SU-DHL-6 (cell line): ENCODE results near the gene LRRC8E.
"Not testable (repeated sequence)": the region's sequence is repeated elsewhere in the genome, so short reads cannot be mapped to it uniquely, and the experiment has no call there.

Experiments
- H2AFZ ChIP-seq: fragments of 200-600 bp; sonication (generic); 2 replicates; pipeline ENCODE4 v1.6.1; 2014; ENCODE audit warnings: low read depth, mild to moderate bottlenecking, moderate library complexity, mixed read lengths, antibody characterized with exemption, low read length; ENCODE audit not compliant: severe bottlenecking
- H3F3A ChIP-seq: fragments of 200-600 bp; shearing (Covaris generic); 2 replicates; pipeline ENCODE4 v1.6.0; 2016; ENCODE audit warnings: antibody characterized with exemption, mild to moderate bottlenecking; ENCODE audit not compliant: insufficient read depth
- H3K27ac ChIP-seq: fragments of 200-600 bp; sonication (generic); 2 replicates; pipeline ENCODE4 v1.5.1; 2016; ENCODE audit warnings: low read depth, mild to moderate bottlenecking, low read length, moderate library complexity, mixed read lengths
- H3K27me3 ChIP-seq: fragments of 200-600 bp; sonication (generic), shearing (Covaris generic); 2 replicates; pipeline ENCODE4 v1.6.0; 2014; ENCODE audit warnings: mild to moderate bottlenecking, low read length
- H3K36me3 ChIP-seq: fragments of 200-600 bp; sonication (generic); 2 replicates; pipeline ENCODE4 v1.6.1; 2014; ENCODE audit warnings: mild to moderate bottlenecking, low read length, mixed read lengths
- H3K4me2 ChIP-seq: fragments of 300-600, 200-600 bp; shearing (Covaris generic), sonication (generic); 2 replicates; pipeline ENCODE4 v1.6.0; 2014; ENCODE audit warnings: low read length, low read depth, mild to moderate bottlenecking; ENCODE audit not compliant: poor library complexity, severe bottlenecking
- H3K4me3 ChIP-seq: fragments of 200-600 bp; sonication (generic); 2 replicates; pipeline ENCODE4 v1.5.1; 2014; ENCODE audit warnings: antibody characterized with exemption, low read length, mild to moderate bottlenecking, mixed read lengths; ENCODE audit not compliant: insufficient read depth, poor library complexity, severe bottlenecking
- H3K79me2 ChIP-seq: fragments of 200-600 bp; sonication (generic); 2 replicates; pipeline ENCODE4 v1.6.1; 2014; ENCODE audit warnings: mild to moderate bottlenecking, low read length, moderate library complexity; ENCODE audit not compliant: insufficient read depth
- H3K9ac ChIP-seq: fragments of 200-600 bp; sonication (generic); 2 replicates; pipeline ENCODE4 v1.7.0; 2014; ENCODE audit warnings: mild to moderate bottlenecking, low read length
- H3K9me2 ChIP-seq: fragments of 200-600 bp; sonication (generic); replicated peaks from 2 replicates; pipeline ENCODE4 v1.6.1; 2014; ENCODE audit warnings: low read length; ENCODE audit not compliant: insufficient read depth
- H3K9me3 ChIP-seq: fragments of 200-600 bp; sonication (generic); 2 replicates; pipeline ENCODE4 v1.6.1; 2014; ENCODE audit warnings: low read length, mixed read lengths; ENCODE audit not compliant: insufficient read depth
- H4K20me1 ChIP-seq: fragments of 200-600 bp; sonication (generic); 2 replicates; pipeline ENCODE4 v1.6.1; 2014; ENCODE audit warnings: low read depth, mild to moderate bottlenecking, antibody characterized with exemption, low read length, moderate library complexity, mixed read lengths
- CTCF ChIP-seq: fragments of 200-600 bp; sonication (generic); IDR thresholded peaks from one replicate; pipeline ENCODE4 v1.5.1; 2017; ENCODE audit warnings: antibody characterized with exemption, mild to moderate bottlenecking, low read length, moderate library complexity; ENCODE audit not compliant: insufficient read depth, poor library complexity, severe bottlenecking
- EZH2phosphoT487 ChIP-seq: fragments of 200-600 bp; sonication (generic), shearing (Covaris generic); conservative IDR thresholded peaks from 2 replicates; pipeline ENCODE4 v1.6.1; 2018; ENCODE audit warnings: mild to moderate bottlenecking, antibody characterized with exemption, low read length, moderate library complexity, mixed read lengths

LRRC8E gene

GRCh38 chr19:7857727-7858108 is 30.6 kb upstream of the LRRC8E start:
- Histone ChIP-seq H3K27ac (no peak overlapping the region), H3K27me3 (no peaks in the 10 kb centered on the region), H3K9ac (no peak overlapping the region), H3K9me2 (no peaks in the 10 kb centered on the region), H3K9me3 (no peaks in the 10 kb centered on the region), H3K79me2 (no peaks in the 10 kb centered on the region), H3K36me3 (no peaks in the 10 kb centered on the region), H3F3A (no peaks in the 10 kb centered on the region), H2AFZ (no peak overlapping the region), H4K20me1 (no peaks in the 10 kb centered on the region), H3K4me2 (no peak overlapping the region), H3K4me3 (no peak overlapping the region)
- TF ChIP-seq CTCF, result no peak
- TF ChIP-seq EZH2phosphoT487, result no peak

- H2AFZ ChIP-seq, result no peak overlapping the region
- no peak overlapping the region for H3K4me3 ChIP-seq
- H4K20me1 ChIP-seq, result no peaks in the 10 kb centered on the region
- H3K9me2 ChIP-seq, result no peaks in the 10 kb centered on the region
- H3K4me2 ChIP-seq, result no peak overlapping the region
- H3F3A ChIP-seq, result no peaks in the 10 kb centered on the region
- H3K9me3 ChIP-seq, result no peaks in the 10 kb centered on the region
- no peaks in the 10 kb centered on the region for H3K27me3 ChIP-seq
- no peaks in the 10 kb centered on the region for H3K36me3 ChIP-seq
- H3K79me2 ChIP-seq, result no peaks in the 10 kb centered on the region
- TF ChIP-seq EZH2phosphoT487 (no peak), CTCF (no peak)
- no peak overlapping the region for H3K9ac ChIP-seq
- H3K27ac ChIP-seq, result no peak overlapping the region
Measured at GRCh38 chr19:7858109-7858770, 30.1 kb upstream of the LRRC8E start.

GRCh38 chr19:7859087-7859486 is 29.2 kb upstream of the LRRC8E start:
- H4K20me1 ChIP-seq, H3K27ac ChIP-seq, H3K27me3 ChIP-seq, H3K9ac ChIP-seq, H3K36me3 ChIP-seq, H3K9me3 ChIP-seq, H3F3A ChIP-seq, H3K79me2 ChIP-seq, H2AFZ ChIP-seq, H3K9me2 ChIP-seq, H3K4me2 ChIP-seq, H3K4me3 ChIP-seq: not testable (repeated sequence)

GRCh38 chr19:7859831-7860713 is 28.2 kb upstream of the LRRC8E start:
- TF ChIP-seq CTCF (no peak), EZH2phosphoT487 (no peak)
- H3K27me3 ChIP-seq, result no peaks in the 10 kb centered on the region
- no peaks in the 10 kb centered on the region for H3K9me3 ChIP-seq
- H3K9me2 ChIP-seq, result no peaks in the 10 kb centered on the region
- no peaks in the 10 kb centered on the region for H4K20me1 ChIP-seq
- H3K27ac ChIP-seq, result no peak overlapping the region
- no peak overlapping the region for H2AFZ ChIP-seq
- no peaks in the 10 kb centered on the region for H3K79me2 ChIP-seq
- H3K4me2 ChIP-seq, result no peak overlapping the region
- H3K9ac ChIP-seq, result no peak overlapping the region
- no peaks in the 10 kb centered on the region for H3F3A ChIP-seq
- no peak overlapping the region for H3K4me3 ChIP-seq
- no peaks in the 10 kb centered on the region for H3K36me3 ChIP-seq
